Measurements from ENCODE around the gene NCOA3.

GRCh38 chr20:47689731-47690130, 188.0 kb downstream of the NCOA3 start:
- TF ChIP-seq MAX (IDR thresholded peaks at IDR 0.05) (no peak), CREB1 (IDR thresholded peaks at IDR 0.05; ENCODE audit: low read depth) (no peak), RAD21 (IDR thresholded peaks at IDR 0.05; ENCODE audit: low read depth) (no peak), YY1 (IDR thresholded peaks at IDR 0.05; ENCODE audit: low read depth) (no peak)

All from Ishikawa (cell line).